Measurements from ENCODE around the gene SCGB1A1.

DNA sequence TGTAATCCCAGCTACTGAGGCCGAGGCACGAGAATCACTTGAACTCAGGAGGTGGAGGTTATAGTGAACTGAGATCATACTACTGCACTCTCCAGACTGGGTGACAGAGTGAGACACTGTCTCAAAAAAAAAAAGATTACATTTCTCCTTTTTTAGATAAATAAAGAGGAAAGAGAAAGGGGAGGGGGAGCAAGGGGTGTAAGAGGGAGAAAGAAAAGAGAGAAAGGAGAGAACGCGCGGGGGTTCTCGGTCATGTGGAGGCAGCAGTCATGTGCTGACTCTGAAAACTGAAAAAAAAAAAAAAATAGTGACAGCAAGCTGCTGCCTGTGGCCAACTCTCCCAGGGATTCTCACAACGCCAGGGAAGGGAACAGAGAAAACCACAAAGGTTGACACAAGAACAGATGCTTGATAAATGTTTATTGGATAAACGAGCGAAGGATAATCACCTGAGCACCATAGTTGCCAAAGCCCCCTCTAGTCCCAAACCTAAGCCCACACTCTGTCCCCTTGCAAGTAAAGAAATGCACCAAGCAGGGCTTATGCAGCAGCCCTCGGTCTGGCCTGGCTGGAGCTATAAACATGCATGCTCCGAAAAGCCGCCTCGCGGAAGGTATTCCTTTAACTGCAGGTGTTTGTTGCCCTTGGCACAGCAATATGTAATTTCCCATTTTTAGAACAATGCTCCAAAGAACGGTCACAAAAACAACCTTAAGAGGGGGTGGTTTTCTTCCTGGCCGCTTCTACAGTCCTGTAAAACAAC is 14.5 kb downstream of the SCGB1A1 start:
- TF ChIP-seq, protein P1, sequence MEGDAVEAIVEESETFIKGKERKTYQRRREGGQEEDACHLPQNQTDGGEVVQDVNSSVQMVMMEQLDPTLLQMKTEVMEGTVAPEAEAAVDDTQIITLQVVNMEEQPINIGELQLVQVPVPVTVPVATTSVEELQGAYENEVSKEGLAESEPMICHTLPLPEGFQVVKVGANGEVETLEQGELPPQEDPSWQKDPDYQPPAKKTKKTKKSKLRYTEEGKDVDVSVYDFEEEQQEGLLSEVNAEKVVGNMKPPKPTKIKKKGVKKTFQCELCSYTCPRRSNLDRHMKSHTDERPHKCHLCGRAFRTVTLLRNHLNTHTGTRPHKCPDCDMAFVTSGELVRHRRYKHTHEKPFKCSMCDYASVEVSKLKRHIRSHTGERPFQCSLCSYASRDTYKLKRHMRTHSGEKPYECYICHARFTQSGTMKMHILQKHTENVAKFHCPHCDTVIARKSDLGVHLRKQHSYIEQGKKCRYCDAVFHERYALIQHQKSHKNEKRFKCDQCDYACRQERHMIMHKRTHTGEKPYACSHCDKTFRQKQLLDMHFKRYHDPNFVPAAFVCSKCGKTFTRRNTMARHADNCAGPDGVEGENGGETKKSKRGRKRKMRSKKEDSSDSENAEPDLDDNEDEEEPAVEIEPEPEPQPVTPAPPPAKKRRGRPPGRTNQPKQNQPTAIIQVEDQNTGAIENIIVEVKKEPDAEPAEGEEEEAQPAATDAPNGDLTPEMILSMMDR (IDR thresholded peaks at IDR 0.05; ENCODE audit: low read length), result no peak
- no peak for TF ChIP-seq EZH2 (IDR thresholded peaks at IDR 0.05; ENCODE audit: borderline replicate concordance, low read length)
